HG03103 (cell line): Measurements from ENCODE around the gene LARP4B.

Source experiments
- ATAC-seq: cut with Tn5 transposase; IDR thresholded peaks from one replicate; pipeline ENCODE4 v1.9.1; 2021; ENCODE audit warnings: low read depth; ENCODE audit not compliant: unreplicated experiment

LARP4B gene

GRCh38 chr10:811379-812175 is 119.9 kb downstream of the LARP4B start:
- no peak for ATAC-seq

- no peak for ATAC-seq
Measured at GRCh38 chr10:810351-810846, 121.1 kb downstream of the LARP4B start.

GRCh38 chr10:809671-810350 is 121.7 kb downstream of the LARP4B start:
- ATAC-seq: no peak

GRCh38 chr10:807958-808353 is 123.5 kb downstream of the LARP4B start:
- ATAC-seq: no peak

GRCh38 chr10:807163-807957 is 124.1 kb downstream of the LARP4B start:
- no peak for ATAC-seq

- no peak for ATAC-seq
Measured at GRCh38 chr10:806451-807162, 124.9 kb downstream of the LARP4B start.

- no peak for ATAC-seq
Measured at GRCh38 chr10:805620-806305, 125.7 kb downstream of the LARP4B start.

- no peak for ATAC-seq
Measured at GRCh38 chr10:804787-805619, 126.5 kb downstream of the LARP4B start.

GRCh38 chr10:804191-804781 is 127.2 kb downstream of the LARP4B start:
- ATAC-seq: no peak

GRCh38 chr10:803041-803741 is 128.3 kb downstream of the LARP4B start:
- no peak for ATAC-seq

GRCh38 chr10:802506-802905 is 129.0 kb downstream of the LARP4B start:
- ATAC-seq: no peak

- no peak for ATAC-seq
Measured at GRCh38 chr10:797179-797578, 134.3 kb downstream of the LARP4B start.

GRCh38 chr10:796233-796632 is 135.3 kb downstream of the LARP4B start:
- no peak for ATAC-seq

- no peak for ATAC-seq
Measured at GRCh38 chr10:794382-794956, 137.0 kb downstream of the LARP4B start.

GRCh38 chr10:792792-793100 is 138.8 kb downstream of the LARP4B start:
- no peak for ATAC-seq

GRCh38 chr10:792083-792791 is 139.3 kb downstream of the LARP4B start:
- no peak for ATAC-seq

- ATAC-seq: no peak
Measured at GRCh38 chr10:791639-792038, 139.9 kb downstream of the LARP4B start.
